Loucy (cell line): ENCODE data around the gene BABAM2.

Source experiments
- CTCF ChIP-seq: fragments of 200-600 bp; sonication (generic); conservative IDR thresholded peaks from 2 replicates; pipeline ENCODE4 v1.5.1; 2014; ENCODE audit warnings: mild to moderate bottlenecking, antibody characterized with exemption, low read length
- EZH2phosphoT487 ChIP-seq: fragments of 200-600 bp; IDR thresholded peaks from 2 replicates; pipeline ENCODE4 v1.6.1; 2018; ENCODE audit warnings: antibody characterized with exemption, mild to moderate bottlenecking, moderate library complexity, borderline replicate concordance

GRCh38 chr2:28188436-28188835, 297.9 kb downstream of the BABAM2 start:
- TF ChIP-seq CTCF (no peak), EZH2phosphoT487 (no peak)
